Tongue (tissue), 2 donors: ENCODE measurements around the gene GDF10. TPM values are rescaled to one million over a fixed set of nuclear protein-coding genes. Genes with fewer than 3 reads are reported as not detected.

Source experiments
- DNase-seq: peaks from one replicate; pipeline ENCODE4 v3.0.0-alpha.2; 2015
- total RNA-seq: library from RNA; depleted of rRNA; stranded (reverse); fragments of >200 nt; gene quantifications from one replicate; pipeline ENCODE4 v1.2.3, GENCODE V29; 2014

GDF10 gene
- total RNA-seq, 1 donor from 2014 or later, result 32.6 TPM

- no peak for DNase-seq
These were observed 15.4 kb downstream of the GDF10 start for GRCh38 chr10:47315421-47315820.

DNA sequence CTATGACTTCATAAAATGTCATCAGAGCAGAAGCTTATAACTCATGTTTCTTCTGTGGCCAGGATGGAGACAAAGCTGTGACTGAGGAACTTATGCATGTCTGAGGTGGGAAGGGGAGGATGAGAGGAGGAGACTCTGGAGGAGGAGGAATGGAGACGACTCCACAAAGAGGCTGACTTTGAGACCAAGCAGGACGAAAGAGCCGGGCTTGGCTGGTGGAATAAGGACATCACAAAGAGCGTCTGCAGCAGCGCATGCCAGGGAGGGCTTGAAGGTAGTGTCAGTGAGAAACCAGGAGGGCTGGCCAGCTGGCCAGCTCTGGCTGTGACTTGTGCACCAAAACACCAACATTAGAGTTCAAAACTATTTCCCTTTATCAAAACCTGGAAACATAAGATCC lies 16.1 kb downstream of the GDF10 start:
- no peak for DNase-seq

DNA sequence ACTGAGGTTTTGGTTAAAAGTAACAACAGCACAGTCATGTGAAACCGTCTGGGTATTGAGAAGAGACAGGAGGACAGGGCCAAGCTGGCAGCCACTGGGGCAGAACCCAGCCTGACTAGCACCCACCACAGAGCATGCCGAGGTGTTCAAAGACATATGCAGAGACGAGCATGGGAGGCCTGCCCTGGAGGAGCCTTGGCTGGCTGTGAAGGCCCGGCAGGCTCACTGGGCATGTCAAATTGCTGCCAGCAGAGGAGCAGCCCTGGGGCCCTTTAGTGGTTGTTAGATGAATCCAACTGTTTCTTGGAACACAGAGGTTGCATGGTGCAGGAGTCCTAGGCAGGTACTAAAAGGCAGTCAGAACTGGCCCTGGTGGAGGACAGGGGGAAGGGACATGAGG lies 17.3 kb downstream of the GDF10 start:
- DNase-seq, result no peak

- DNase-seq, result no peak
These were observed 18.7 kb downstream of the GDF10 start for GRCh38 chr10:47318706-47319105.

DNA sequence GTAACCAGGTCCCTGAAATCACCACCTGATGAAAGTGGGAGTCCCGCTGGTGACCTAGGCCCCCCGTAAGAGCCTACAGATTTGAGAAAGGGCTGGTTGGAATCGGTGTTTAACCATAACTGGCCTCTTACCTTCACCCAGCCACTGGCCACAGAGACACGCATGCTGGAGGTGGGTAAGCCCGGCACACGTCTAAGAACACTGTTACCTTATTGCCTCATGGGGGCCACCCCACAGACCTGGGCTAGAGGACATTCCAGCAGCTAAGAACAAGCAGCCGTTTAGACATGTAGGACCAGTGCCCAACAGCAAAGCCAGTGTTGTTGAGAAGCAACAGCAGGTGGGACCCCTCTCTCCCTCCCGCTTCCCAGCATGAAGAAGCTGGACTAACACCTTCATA lies 19.8 kb downstream of the GDF10 start:
- DNase-seq, result peak; percentile 39

DNA sequence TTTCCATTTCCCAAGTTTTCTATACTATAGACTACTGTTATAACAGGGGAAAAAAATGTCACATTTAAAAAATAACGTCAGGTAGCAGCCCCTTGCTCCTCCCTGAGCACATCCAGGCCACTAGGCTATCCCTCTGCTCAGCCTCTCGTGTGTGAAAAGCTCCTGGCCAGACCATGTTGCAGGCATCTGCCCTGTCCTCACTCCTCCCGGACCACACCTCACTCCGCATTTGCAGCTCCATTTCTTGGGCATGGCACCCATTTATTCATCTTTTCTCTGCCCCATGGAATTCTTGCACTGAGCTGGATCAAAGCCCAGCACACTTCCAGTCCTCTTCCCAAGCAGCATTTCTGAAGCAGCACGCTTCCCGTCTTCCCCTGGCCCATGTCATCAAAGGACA lies 20.8 kb downstream of the GDF10 start:
- DNase-seq, result no peak

- DNase-seq, result no peak
These were observed 21.7 kb downstream of the GDF10 start for GRCh38 chr10:47321521-47322195.

- DNase-seq, result no peak
These were observed 22.5 kb downstream of the GDF10 start, which contains the start of gene GDF2 for GRCh38 chr10:47322300-47323061. TSS of gene GDF2 (plus strand) at chr10:47322454. CDS start at chr10:47322669, 215 bp downstream.

- no peak for DNase-seq
These were observed 23.1 kb downstream of the GDF10 start for GRCh38 chr10:47323087-47323486.

GRCh38 chr10:47323636-47324296 lies 23.8 kb downstream of the GDF10 start:
- DNase-seq, result no peak

DNA sequence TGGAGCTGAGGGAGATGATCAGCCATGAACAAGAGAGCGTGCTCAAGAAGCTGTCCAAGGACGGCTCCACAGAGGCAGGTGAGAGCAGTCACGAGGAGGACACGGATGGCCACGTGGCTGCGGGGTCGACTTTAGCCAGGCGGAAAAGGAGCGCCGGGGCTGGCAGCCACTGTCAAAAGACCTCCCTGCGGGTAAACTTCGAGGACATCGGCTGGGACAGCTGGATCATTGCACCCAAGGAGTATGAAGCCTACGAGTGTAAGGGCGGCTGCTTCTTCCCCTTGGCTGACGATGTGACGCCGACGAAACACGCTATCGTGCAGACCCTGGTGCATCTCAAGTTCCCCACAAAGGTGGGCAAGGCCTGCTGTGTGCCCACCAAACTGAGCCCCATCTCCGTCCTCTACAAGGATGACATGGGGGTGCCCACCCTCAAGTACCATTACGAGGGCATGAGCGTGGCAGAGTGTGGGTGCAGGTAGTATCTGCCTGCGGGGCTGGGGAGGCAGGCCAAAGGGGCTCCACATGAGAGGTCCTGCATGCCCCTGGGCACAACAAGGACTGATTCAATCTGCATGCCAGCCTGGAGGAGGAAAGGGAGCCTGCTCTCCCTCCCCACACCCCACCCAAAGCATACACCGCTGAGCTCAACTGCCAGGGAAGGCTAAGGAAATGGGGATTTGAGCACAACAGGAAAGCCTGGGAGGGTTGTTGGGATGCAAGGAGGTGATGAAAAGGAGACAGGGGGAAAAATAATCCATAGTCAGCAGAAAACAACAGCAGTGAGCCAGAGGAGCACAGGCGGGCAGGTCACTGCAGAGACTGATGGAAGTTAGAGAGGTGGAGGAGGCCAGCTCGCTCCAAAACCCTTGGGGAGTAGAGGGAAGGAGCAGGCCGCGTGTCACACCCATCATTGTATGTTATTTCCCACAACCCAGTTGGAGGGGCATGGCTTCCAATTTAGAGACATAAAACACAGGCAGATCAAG lies 25.6 kb downstream of the GDF10 start:
- no peak for DNase-seq

DNA sequence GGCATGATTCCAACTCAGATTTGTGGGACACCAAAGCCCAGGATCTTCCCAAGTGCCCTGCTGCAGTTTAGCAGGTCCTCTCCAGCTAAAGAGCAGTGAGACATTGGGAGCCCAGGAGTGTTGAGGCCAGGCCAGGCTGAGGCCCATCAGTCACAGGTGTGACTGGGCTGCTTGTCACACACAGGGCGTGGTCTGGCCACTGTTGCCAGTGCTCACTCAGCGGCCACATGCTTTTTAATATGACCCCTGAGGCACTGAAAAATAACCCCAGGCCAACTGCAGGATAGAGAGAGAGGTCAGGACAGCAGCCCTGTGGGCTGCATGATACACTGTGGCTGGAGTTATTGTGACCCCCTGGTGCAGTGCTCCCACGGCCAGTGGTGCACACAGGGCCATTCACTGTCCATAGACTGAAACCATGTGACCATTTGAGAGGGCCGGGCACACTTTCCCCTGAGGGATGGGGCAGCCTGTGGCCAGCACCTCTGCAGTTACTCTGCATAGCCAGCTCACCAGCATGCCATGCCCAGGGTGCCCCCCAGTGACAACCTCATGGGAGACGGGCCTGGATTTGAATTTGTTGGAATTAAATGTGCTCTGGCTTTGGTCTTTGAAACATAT lies 26.4 kb downstream of the GDF10 start:
- DNase-seq, result no peak

GRCh38 chr10:47326927-47327330 lies 26.9 kb downstream of the GDF10 start:
- no peak for DNase-seq

- DNase-seq, result no peak
These were observed 29.9 kb downstream of the GDF10 start for GRCh38 chr10:47329855-47330254.

DNA sequence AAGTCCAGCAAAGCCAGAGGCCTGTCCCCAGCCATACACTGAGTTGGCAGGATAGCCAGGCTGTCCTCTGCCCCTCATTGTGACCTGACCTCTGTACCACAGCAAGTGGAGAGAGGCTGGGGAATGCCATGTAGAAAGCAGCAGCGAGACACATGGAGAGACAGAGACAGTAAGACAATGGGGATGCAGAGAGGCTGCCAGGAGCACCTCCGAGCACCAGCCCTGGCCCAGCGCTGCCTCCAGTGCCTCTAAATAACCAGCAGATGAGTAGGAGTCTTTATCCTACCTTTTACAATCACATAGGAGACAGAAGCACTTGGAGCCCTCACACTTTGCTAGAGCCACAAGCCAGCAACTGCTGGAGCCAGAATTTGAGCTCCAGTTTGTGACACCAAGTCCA lies 30.4 kb downstream of the GDF10 start:
- no peak for DNase-seq

- no peak for DNase-seq
These were observed 30.8 kb downstream of the GDF10 start for GRCh38 chr10:47330804-47331203.

DNA sequence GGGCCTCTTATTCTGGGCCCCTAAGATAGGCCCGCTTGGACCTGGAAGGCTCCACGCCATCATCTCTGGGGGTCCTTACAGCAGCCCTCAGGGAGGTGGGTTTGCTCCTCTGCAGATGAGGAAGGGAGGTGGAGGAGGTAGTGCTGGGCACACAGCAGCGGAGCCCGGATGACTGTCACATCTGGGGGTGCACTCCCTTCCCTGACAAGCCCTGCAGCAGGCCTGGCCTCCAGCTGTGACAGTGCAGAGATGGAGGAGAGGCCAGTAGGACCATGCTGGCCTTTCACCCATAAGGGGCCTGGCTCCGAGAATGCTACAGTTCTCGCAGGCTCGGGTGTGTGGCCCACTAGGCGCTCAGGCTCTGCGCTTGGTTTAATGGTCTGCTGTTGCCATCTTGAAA lies 31.5 kb downstream of the GDF10 start:
- no peak for DNase-seq

DNA sequence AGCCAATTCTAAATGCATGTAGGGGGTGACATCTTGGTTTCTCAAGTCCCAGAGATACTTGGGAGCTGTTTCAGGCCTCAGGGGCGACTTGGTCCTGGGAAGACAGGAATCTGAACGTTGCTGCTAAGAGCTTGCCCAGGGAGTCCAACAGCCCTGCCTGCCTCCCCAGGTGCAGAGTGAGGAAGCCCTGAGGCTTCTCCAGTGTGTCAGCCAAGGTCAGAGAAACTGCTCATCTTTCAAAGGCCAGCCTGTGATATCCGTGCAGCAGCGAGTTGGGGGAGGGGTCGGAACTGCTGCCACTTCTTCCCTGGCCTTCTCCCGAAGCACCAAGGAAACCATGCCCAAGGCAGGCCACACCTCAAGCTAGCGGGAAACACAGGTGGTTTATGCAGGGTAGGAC lies 32.0 kb downstream of the GDF10 start:
- DNase-seq, result no peak

DNA sequence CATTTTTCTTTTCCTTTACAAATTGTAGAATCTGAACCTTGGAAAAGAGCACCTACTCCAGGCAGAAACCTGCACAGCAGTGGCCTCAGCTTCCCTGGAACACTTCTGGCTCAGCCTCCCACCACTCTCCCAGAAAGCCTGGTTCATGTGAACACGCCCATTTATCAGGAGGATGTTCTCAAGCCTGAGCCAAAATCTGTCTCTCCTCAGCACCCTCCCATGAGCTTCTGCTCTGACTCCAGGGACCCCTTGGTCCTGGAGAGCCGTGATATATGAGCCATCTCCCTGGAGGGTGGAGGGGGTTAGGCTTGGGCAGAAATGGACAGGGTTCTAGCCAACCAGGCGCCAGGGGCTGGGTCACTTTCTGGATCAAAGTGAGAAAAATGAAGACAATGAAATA lies 32.4 kb downstream of the GDF10 start:
- no peak for DNase-seq

DNA sequence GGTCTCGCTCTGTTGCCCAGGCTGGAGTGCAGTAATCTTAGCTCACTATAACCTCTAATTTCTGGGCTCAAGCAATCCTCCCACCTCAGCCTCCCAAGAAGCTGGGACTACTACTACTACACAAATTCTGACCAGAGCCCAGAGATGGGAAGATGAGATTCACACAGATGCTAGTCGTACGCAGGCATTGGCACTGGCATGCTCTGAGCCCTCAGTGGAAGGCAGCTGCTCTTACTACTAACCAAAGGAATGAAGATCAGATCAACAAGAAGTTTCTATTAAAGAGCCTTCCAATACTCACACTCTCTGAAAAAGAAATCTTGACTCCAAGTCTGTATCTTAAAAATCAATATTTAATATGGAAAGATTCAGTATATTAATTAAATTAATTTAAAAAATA lies 32.9 kb downstream of the GDF10 start:
- peak; percentile 15 for DNase-seq

DNA sequence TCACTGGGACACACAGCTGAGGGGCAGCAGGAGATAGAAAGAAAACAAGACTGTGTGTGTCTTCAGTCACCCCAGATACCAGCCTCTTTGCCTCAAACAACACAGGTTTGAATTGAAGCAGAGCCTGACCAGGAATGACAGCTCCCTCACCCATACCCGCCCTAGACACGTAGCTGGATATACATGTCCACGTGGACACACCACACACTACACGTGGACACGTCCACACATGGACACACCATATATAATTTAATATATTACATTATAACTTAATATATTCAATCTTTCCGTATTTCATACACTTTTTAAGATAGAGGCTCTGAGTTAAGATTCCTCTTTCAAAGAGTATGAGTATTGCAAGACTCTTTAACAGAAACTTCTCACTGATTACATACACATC lies 33.5 kb downstream of the GDF10 start:
- DNase-seq, result no peak
